Measurements from ENCODE around the gene OR2B2.

GRCh38 chr6:27948237-27948636, 36.0 kb upstream of the OR2B2 start:
- TF ChIP-seq, protein P1, sequence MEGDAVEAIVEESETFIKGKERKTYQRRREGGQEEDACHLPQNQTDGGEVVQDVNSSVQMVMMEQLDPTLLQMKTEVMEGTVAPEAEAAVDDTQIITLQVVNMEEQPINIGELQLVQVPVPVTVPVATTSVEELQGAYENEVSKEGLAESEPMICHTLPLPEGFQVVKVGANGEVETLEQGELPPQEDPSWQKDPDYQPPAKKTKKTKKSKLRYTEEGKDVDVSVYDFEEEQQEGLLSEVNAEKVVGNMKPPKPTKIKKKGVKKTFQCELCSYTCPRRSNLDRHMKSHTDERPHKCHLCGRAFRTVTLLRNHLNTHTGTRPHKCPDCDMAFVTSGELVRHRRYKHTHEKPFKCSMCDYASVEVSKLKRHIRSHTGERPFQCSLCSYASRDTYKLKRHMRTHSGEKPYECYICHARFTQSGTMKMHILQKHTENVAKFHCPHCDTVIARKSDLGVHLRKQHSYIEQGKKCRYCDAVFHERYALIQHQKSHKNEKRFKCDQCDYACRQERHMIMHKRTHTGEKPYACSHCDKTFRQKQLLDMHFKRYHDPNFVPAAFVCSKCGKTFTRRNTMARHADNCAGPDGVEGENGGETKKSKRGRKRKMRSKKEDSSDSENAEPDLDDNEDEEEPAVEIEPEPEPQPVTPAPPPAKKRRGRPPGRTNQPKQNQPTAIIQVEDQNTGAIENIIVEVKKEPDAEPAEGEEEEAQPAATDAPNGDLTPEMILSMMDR (IDR thresholded peaks at IDR 0.05; ENCODE audit: low read depth, low read length) = no peak
- TF ChIP-seq POLR2A (IDR thresholded peaks at IDR 0.05; ENCODE audit: extremely low read depth, insufficient read length) = no peak

All from NB4 (cell line).